Liver (tissue), 9 donors: Measurements from ENCODE around the gene PRIMA1. TPM values are rescaled to one million over a fixed set of nuclear protein-coding genes. Genes with fewer than 3 reads are reported as not detected.

Experiments used
- DNase-seq: peaks from one replicate; pipeline ENCODE4 v3.0.0-alpha.2; 2017; ENCODE audit warnings: low spot score
- H3K27ac ChIP-seq, 2 donors: one replicate each; pipeline ENCODE4 v1.7.0; 2013; ENCODE audit warnings: inconsistent platforms in 2 of 2, low read length in 2 of 2, control low read depth in 1 of 2, low read depth in 1 of 2, mild to moderate bottlenecking in 1 of 2
- H3K27me3 ChIP-seq, 4 donors: one replicate each; pipeline versions ENCODE4 v1.6.1 to v1.7.0; 2013; ENCODE audit warnings: low read length in 3 of 4, inconsistent platforms in 1 of 4, mild to moderate bottlenecking in 1 of 4, moderate library complexity in 1 of 4; ENCODE audit not compliant: control insufficient read depth in 4 of 4, insufficient read depth in 4 of 4
- H3K36me3 ChIP-seq, 4 donors: one replicate each; pipeline versions ENCODE4 v1.6.1 to v1.7.0; 2013; ENCODE audit warnings: low read length in 3 of 4, mild to moderate bottlenecking in 3 of 4, low read depth in 1 of 4, moderate library complexity in 1 of 4; ENCODE audit not compliant: control insufficient read depth in 4 of 4, insufficient read depth in 3 of 4
- H3K4me1 ChIP-seq, 4 donors: one replicate each; pipeline versions ENCODE4 v1.6.1 to v1.7.0; 2013; ENCODE audit warnings: low read length in 3 of 4, mild to moderate bottlenecking in 3 of 4, moderate library complexity in 1 of 4; ENCODE audit not compliant: control insufficient read depth in 4 of 4, insufficient read depth in 4 of 4
- H3K4me3 ChIP-seq, 3 donors: one replicate each; pipeline versions ENCODE4 v1.6.1 to v1.7.0; 2013; ENCODE audit warnings: low read length in 3 of 3, control low read depth in 1 of 3, low read depth in 1 of 3, mild to moderate bottlenecking in 1 of 3
- H3K9ac ChIP-seq, 2 donors: one replicate each; pipeline ENCODE4 v1.7.0; 2013; ENCODE audit warnings: low read length in 2 of 2, mild to moderate bottlenecking in 2 of 2, moderate library complexity in 2 of 2, control low read depth in 1 of 2, low read depth in 1 of 2
- H3K9me3 ChIP-seq, 4 donors: one replicate each; pipeline versions ENCODE4 v1.6.1 to v1.7.0; 2013; ENCODE audit warnings: low read length in 3 of 4; ENCODE audit not compliant: control insufficient read depth in 4 of 4
- EGR1 ChIP-seq, 2 donors: IDR thresholded peaks; 2 replicates each; pipeline ENCODE4 v1.6.1; 2016 to 2018; ENCODE audit warnings: antibody characterized with exemption in 2 of 2, low read depth in 2 of 2
- FOXA1 ChIP-seq: IDR thresholded peaks from 2 replicates; pipeline ENCODE4 v1.6.1; 2016; ENCODE audit warnings: antibody characterized with exemption
- FOXA2 ChIP-seq: IDR thresholded peaks from 2 replicates; pipeline ENCODE4 v1.6.1; 2016; ENCODE audit warnings: antibody characterized with exemption
- GABPA ChIP-seq, 2 donors: IDR thresholded peaks in 1 of 2; conservative IDR thresholded peaks in 1 of 2; 2 replicates each; pipeline ENCODE4 v1.6.1; 2016; ENCODE audit warnings: antibody characterized with exemption in 2 of 2, mild to moderate bottlenecking in 1 of 2, moderate library complexity in 1 of 2
- HNF4A ChIP-seq, 2 donors: conservative IDR thresholded peaks; 2 replicates each; pipeline ENCODE4 v1.6.1; 2016; ENCODE audit warnings: antibody characterized with exemption in 2 of 2, mild to moderate bottlenecking in 2 of 2
- HNF4G ChIP-seq: IDR thresholded peaks from 2 replicates; pipeline ENCODE4 v1.6.1; 2016; ENCODE audit warnings: antibody characterized with exemption
- JUND ChIP-seq, 2 donors: IDR thresholded peaks; 2 replicates each; pipeline ENCODE4 v1.6.1; 2016; ENCODE audit warnings: antibody characterized with exemption in 2 of 2
- NR2F2 ChIP-seq: IDR thresholded peaks from 2 replicates; pipeline ENCODE4 v1.6.1; 2016; ENCODE audit warnings: antibody characterized with exemption
- RAD21 ChIP-seq, 2 donors: IDR thresholded peaks; 2 replicates each; pipeline ENCODE4 v1.6.1; 2016; ENCODE audit warnings: antibody characterized with exemption in 2 of 2, mild to moderate bottlenecking in 2 of 2
- REST ChIP-seq: IDR thresholded peaks from 2 replicates; pipeline ENCODE4 v1.6.1; 2016; ENCODE audit warnings: antibody characterized with exemption, mild to moderate bottlenecking
- RXRA ChIP-seq, 2 donors: IDR thresholded peaks; 2 replicates each; pipeline ENCODE4 v1.6.1; 2017 to 2018; ENCODE audit warnings: antibody characterized with exemption in 2 of 2, mild to moderate bottlenecking in 1 of 2
- SP1 ChIP-seq: IDR thresholded peaks from 2 replicates; pipeline ENCODE4 v1.6.1; 2018; ENCODE audit warnings: antibody characterized with exemption, mild to moderate bottlenecking
- TAF1 ChIP-seq: conservative IDR thresholded peaks from 2 replicates; pipeline ENCODE4 v1.6.1; 2016; ENCODE audit warnings: antibody characterized with exemption, mild to moderate bottlenecking
- YY1 ChIP-seq: IDR thresholded peaks from 2 replicates; pipeline ENCODE4 v1.6.1; 2016; ENCODE audit warnings: antibody characterized with exemption, mild to moderate bottlenecking
- WGBS: extraction: QIAGEN DNeasy Blood & Tissue Kit; methylation state at CpG from one replicate; pipeline ENCODE4 v1.1.7; 2013; 5-methylcytosine and 5-hydroxymethylcytosine counted together
- polyA plus RNA-seq, 2 donors: library from polyadenylated mRNA; stranded (reverse) in 1 of 2; unstranded in 1 of 2; fragments of 200-250 nt in 1 of 2; fragments of >200 nt in 1 of 2; fragmentation: Nextera tagmentation in 1 of 2; extraction: Ambion mirVana in 1 of 2; gene quantifications; one replicate each; pipeline versions ENCODE4 v1.2.1 to v1.2.3, GENCODE V29; 2013 to 2015
- total RNA-seq, 2 donors: library from RNA; depleted of rRNA; stranded (reverse); fragments of >200 nt; gene quantifications; one replicate each; pipeline ENCODE4 v1.2.3, GENCODE V29; 2014
- TF ChIP-seq, protein P1 (sequence below): fragments of 150-350 bp; IDR thresholded peaks from 2 replicates; pipeline ENCODE4 v1.5.1; 2017; ENCODE audit warnings: improper control_type of control experiment, low read depth, low read length; ENCODE audit not compliant: missing input control
- TF ChIP-seq, protein P2 (sequence below): IDR thresholded peaks from 2 replicates; pipeline ENCODE4 v1.6.1; 2016; ENCODE audit warnings: antibody characterized with exemption
- TF ChIP-seq, protein P3 (sequence below): IDR thresholded peaks from 2 replicates; pipeline ENCODE4 v1.6.1; 2016; ENCODE audit warnings: antibody characterized with exemption
- TF ChIP-seq, protein P4 (sequence below): IDR thresholded peaks from 2 replicates; pipeline ENCODE4 v1.6.1; 2016; ENCODE audit warnings: antibody characterized with exemption
- donor health status: healthy.
- donor health status: healthy.
- donor health status: healthy.
- donor health status: healthy.
- donor health status: healthy.

The PRIMA1 gene
- total and polyA plus RNA-seq, 4 donors = 0.08 to 0.38 (median 0.13) TPM; not detected in 1

- TF ChIP-seq RAD21 (IDR thresholded peaks at IDR 0.05) (no peak), HNF4G (no peak), RXRA (IDR thresholded peaks at IDR 0.05) (no peak), FOXA1 (no peak), SP1 (no peak), EGR1 (IDR thresholded peaks at IDR 0.05; ENCODE audit: low read depth in 2 of 2) (no peak), REST (no peak), NR2F2 (no peak), TAF1 (no peak), YY1 (no peak), JUND (IDR thresholded peaks at IDR 0.05) (no peak), HNF4A (conservative IDR thresholded peaks at IDR 0.05) (no peak), GABPA (IDR thresholded peaks at IDR 0.05 in 1 of 2, conservative IDR thresholded peaks at IDR 0.05 in 1 of 2) (no peak), FOXA2 (no peak)
- TF ChIP-seq, protein P1, sequence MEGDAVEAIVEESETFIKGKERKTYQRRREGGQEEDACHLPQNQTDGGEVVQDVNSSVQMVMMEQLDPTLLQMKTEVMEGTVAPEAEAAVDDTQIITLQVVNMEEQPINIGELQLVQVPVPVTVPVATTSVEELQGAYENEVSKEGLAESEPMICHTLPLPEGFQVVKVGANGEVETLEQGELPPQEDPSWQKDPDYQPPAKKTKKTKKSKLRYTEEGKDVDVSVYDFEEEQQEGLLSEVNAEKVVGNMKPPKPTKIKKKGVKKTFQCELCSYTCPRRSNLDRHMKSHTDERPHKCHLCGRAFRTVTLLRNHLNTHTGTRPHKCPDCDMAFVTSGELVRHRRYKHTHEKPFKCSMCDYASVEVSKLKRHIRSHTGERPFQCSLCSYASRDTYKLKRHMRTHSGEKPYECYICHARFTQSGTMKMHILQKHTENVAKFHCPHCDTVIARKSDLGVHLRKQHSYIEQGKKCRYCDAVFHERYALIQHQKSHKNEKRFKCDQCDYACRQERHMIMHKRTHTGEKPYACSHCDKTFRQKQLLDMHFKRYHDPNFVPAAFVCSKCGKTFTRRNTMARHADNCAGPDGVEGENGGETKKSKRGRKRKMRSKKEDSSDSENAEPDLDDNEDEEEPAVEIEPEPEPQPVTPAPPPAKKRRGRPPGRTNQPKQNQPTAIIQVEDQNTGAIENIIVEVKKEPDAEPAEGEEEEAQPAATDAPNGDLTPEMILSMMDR = no peak
- TF ChIP-seq, protein P2, sequence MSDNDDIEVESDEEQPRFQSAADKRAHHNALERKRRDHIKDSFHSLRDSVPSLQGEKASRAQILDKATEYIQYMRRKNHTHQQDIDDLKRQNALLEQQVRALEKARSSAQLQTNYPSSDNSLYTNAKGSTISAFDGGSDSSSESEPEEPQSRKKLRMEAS = no peak
- TF ChIP-seq, protein P3, sequence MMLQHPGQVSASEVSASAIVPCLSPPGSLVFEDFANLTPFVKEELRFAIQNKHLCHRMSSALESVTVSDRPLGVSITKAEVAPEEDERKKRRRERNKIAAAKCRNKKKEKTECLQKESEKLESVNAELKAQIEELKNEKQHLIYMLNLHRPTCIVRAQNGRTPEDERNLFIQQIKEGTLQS = no peak
- TF ChIP-seq, protein P4, sequence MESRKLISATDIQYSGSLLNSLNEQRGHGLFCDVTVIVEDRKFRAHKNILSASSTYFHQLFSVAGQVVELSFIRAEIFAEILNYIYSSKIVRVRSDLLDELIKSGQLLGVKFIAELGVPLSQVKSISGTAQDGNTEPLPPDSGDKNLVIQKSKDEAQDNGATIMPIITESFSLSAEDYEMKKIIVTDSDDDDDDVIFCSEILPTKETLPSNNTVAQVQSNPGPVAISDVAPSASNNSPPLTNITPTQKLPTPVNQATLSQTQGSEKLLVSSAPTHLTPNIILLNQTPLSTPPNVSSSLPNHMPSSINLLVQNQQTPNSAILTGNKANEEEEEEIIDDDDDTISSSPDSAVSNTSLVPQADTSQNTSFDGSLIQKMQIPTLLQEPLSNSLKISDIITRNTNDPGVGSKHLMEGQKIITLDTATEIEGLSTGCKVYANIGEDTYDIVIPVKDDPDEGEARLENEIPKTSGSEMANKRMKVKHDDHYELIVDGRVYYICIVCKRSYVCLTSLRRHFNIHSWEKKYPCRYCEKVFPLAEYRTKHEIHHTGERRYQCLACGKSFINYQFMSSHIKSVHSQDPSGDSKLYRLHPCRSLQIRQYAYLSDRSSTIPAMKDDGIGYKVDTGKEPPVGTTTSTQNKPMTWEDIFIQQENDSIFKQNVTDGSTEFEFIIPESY = no peak
- H3K4me3 ChIP-seq = no peak overlapping the region
- H3K4me1 ChIP-seq = no peaks in the 10 kb centered on the region
- no peak overlapping the region for H3K9ac ChIP-seq
- 97% methylated on average over 8 of the region's 8 CpGs for WGBS
- DNase-seq = no peak
- H3K36me3 ChIP-seq = no peaks in the 10 kb centered on the region
- H3K9me3 ChIP-seq = no peaks in the 10 kb centered on the region
- H3K27me3 ChIP-seq = no peaks in the 10 kb centered on the region
- no peak overlapping the region for H3K27ac ChIP-seq
These were observed 34.6 kb downstream of the PRIMA1 start for GRCh38 chr14:93753647-93754046.
